ENCODE results near the gene SPATS2L.

SPATS2L gene

GRCh38 chr2:200297100-200297499 lies 9.4 kb upstream of the SPATS2L start:
- DNase-seq (ENCODE audit: low read depth in 1 of 2, low spot score in 1 of 2), result no peak

- DNase-seq (ENCODE audit: low read depth in 1 of 2, low spot score in 1 of 2), result no peak
Measured at GRCh38 chr2:200297989-200298388, 8.5 kb upstream of the SPATS2L start.

GRCh38 chr2:200298816-200299215 lies 7.7 kb upstream of the SPATS2L start:
- DNase-seq (ENCODE audit: low read depth in 1 of 2, low spot score in 1 of 2), result no peak

- DNase-seq (ENCODE audit: low read depth in 1 of 2, low spot score in 1 of 2), result no peak
Measured at GRCh38 chr2:200300065-200300464, 6.4 kb upstream of the SPATS2L start.

GRCh38 chr2:200300638-200301314 lies 5.7 kb upstream of the SPATS2L start:
- DNase-seq (ENCODE audit: low read depth in 1 of 2, low spot score in 1 of 2), result no peak

GRCh38 chr2:200301953-200302858 lies 4.3 kb upstream of the SPATS2L start:
- no peak for DNase-seq (ENCODE audit: low read depth in 1 of 2, low spot score in 1 of 2)

- no peak for DNase-seq (ENCODE audit: low read depth in 1 of 2, low spot score in 1 of 2)
Measured at GRCh38 chr2:200302940-200303727, 3.4 kb upstream of the SPATS2L start.

- DNase-seq (ENCODE audit: low read depth in 1 of 2, low spot score in 1 of 2), result no peak
Measured at GRCh38 chr2:200305797-200306195, 697 bp upstream of the SPATS2L start.

- DNase-seq (ENCODE audit: low read depth in 1 of 2, low spot score in 1 of 2), result peak in 1 of 2 donors; percentile 5
Measured at GRCh38 chr2:200306931-200307723, 634 bp downstream of the SPATS2L start.

- peak in 1 of 2 donors; percentile 6 for DNase-seq (ENCODE audit: low read depth in 1 of 2, low spot score in 1 of 2)
Measured at GRCh38 chr2:200307724-200308545, 1.4 kb downstream of the SPATS2L start.

- DNase-seq (ENCODE audit: low read depth in 1 of 2, low spot score in 1 of 2), result no peak
Measured at GRCh38 chr2:200308546-200309295, 2.2 kb downstream of the SPATS2L start.

- DNase-seq (ENCODE audit: low read depth in 1 of 2, low spot score in 1 of 2), result no peak
Measured at GRCh38 chr2:200309296-200310049, 3.0 kb downstream of the SPATS2L start.

GRCh38 chr2:200310545-200310971 lies 4.1 kb downstream of the SPATS2L start:
- DNase-seq (ENCODE audit: low read depth in 1 of 2, low spot score in 1 of 2), result no peak

- DNase-seq (ENCODE audit: low read depth in 1 of 2, low spot score in 1 of 2), result no peak
Measured at GRCh38 chr2:200311139-200311538, 4.6 kb downstream of the SPATS2L start.

- no peak for DNase-seq (ENCODE audit: low read depth in 1 of 2, low spot score in 1 of 2)
Measured at GRCh38 chr2:200314976-200315567, 8.6 kb downstream of the SPATS2L start.

GRCh38 chr2:200317975-200318374 lies 11.5 kb downstream of the SPATS2L start:
- DNase-seq (ENCODE audit: low read depth in 1 of 2, low spot score in 1 of 2), result no peak

- DNase-seq (ENCODE audit: low read depth in 1 of 2, low spot score in 1 of 2), result no peak
Measured at GRCh38 chr2:200318940-200319435, 12.5 kb downstream of the SPATS2L start.

All from stimulated activated CD4-positive, alpha-beta T cell treated with anti-CD3 and anti-CD28 coated beads, Interleukin-15, amount 100 ng/mL, for 1 hour (primary cell).